GM12864 (cell line): Measurements from ENCODE around the gene KAT2B.

Source experiments
- DNase-seq: peaks from one replicate; pipeline ENCODE4 v3.0.0-alpha.2; 2011; ENCODE audit warnings: low read depth
- H3K4me3 ChIP-seq: 2 replicates; pipeline ENCODE4 v1.5.1; 2011; ENCODE audit warnings: mild to moderate bottlenecking, low read depth, low read length, control low read depth
- CTCF ChIP-seq: IDR thresholded peaks from 2 replicates; pipeline ENCODE4 v1.5.1; 2011; ENCODE audit warnings: low read depth, mild to moderate bottlenecking, moderate library complexity, low read length, control low read depth, inconsistent platforms; ENCODE audit errors: missing control alignments

The KAT2B gene

GRCh38 chr3:20066850-20067617 lies 26.8 kb downstream of the KAT2B start:
- no peak overlapping the region for H3K4me3 ChIP-seq
- DNase-seq, result no peak
- TF ChIP-seq CTCF, result no peak

GRCh38 chr3:20068512-20069177 lies 28.4 kb downstream of the KAT2B start:
- DNase-seq, result no peak
- no peak for TF ChIP-seq CTCF

GRCh38 chr3:20069178-20069532 lies 28.9 kb downstream of the KAT2B start:
- no peak for DNase-seq
- no peak for TF ChIP-seq CTCF
- no peak overlapping the region for H3K4me3 ChIP-seq

More at GRCh38 chr3:20068512-20069177, 28.4 kb downstream of the KAT2B start:
- no peak overlapping the region for H3K4me3 ChIP-seq

GRCh38 chr3:20071175-20071574 lies 30.9 kb downstream of the KAT2B start:
- TF ChIP-seq CTCF, result no peak
- H3K4me3 ChIP-seq, result no peak overlapping the region
- no peak for DNase-seq

- no peak overlapping the region for H3K4me3 ChIP-seq
- no peak for TF ChIP-seq CTCF
- DNase-seq, result no peak
Observed at GRCh38 chr3:20072422-20072821, 32.2 kb downstream of the KAT2B start.

- no peak overlapping the region for H3K4me3 ChIP-seq
- no peak for TF ChIP-seq CTCF
- DNase-seq, result no peak
Observed at GRCh38 chr3:20073068-20073467, 32.8 kb downstream of the KAT2B start.
